Measurements from ENCODE around the gene HBG2.

HBG2 gene

GRCh38 chr11:5247472-5248192 is 6.9 kb downstream of the HBG2 start:
- no peak for FAIRE-seq

- FAIRE-seq = no peak
Observed at GRCh38 chr11:5246772-5247471, 7.7 kb downstream of the HBG2 start.

GRCh38 chr11:5245155-5245554 is 9.4 kb downstream of the HBG2 start:
- FAIRE-seq = no peak

- FAIRE-seq = no peak
Observed at GRCh38 chr11:5243816-5244180, 10.8 kb downstream of the HBG2 start.

GRCh38 chr11:5242933-5243815 is 11.4 kb downstream of the HBG2 start:
- FAIRE-seq = no peak

GRCh38 chr11:5242208-5242607 is 12.4 kb downstream of the HBG2 start:
- FAIRE-seq = no peak

- FAIRE-seq = no peak
Observed at GRCh38 chr11:5241458-5241857, 13.1 kb downstream of the HBG2 start.

GRCh38 chr11:5240458-5240857 is 14.1 kb downstream of the HBG2 start:
- FAIRE-seq = no peak

- FAIRE-seq = no peak
Observed at GRCh38 chr11:5240056-5240455, 14.5 kb downstream of the HBG2 start.

GRCh38 chr11:5239046-5239445 is 15.5 kb downstream of the HBG2 start:
- FAIRE-seq = no peak

- FAIRE-seq = no peak
Observed at GRCh38 chr11:5238486-5238885, 16.1 kb downstream of the HBG2 start.

- FAIRE-seq = no peak
Observed at GRCh38 chr11:5237420-5237819, 17.2 kb downstream of the HBG2 start.

- no peak for FAIRE-seq
Observed at GRCh38 chr11:5235364-5236095, 19.1 kb downstream of the HBG2 start.

GRCh38 chr11:5234381-5234834 is 20.2 kb downstream of the HBG2 start, which contains the start of gene HBD:
Gene HBD, minus strand, starts transcription at chr11:5234483. Its CDS starts 50 bp downstream, at chr11:5234433.
- FAIRE-seq = no peak

- no peak for FAIRE-seq
Observed at GRCh38 chr11:5233307-5233706, 21.3 kb downstream of the HBG2 start.

- FAIRE-seq = no peak
Observed at GRCh38 chr11:5232821-5233220, 21.8 kb downstream of the HBG2 start.

- FAIRE-seq = no peak
Observed at GRCh38 chr11:5232176-5232575, 22.4 kb downstream of the HBG2 start.

- no peak for FAIRE-seq
Observed at GRCh38 chr11:5231111-5231510, 23.5 kb downstream of the HBG2 start.

GRCh38 chr11:5230266-5230665 is 24.3 kb downstream of the HBG2 start:
- FAIRE-seq = no peak

- no peak for FAIRE-seq
Observed at GRCh38 chr11:5229796-5230195, 24.8 kb downstream of the HBG2 start.

- no peak for FAIRE-seq
Observed at GRCh38 chr11:5229356-5229755, 25.2 kb downstream of the HBG2 start.

- FAIRE-seq = no peak
Observed at GRCh38 chr11:5228124-5228523, 26.5 kb downstream of the HBG2 start.

GRCh38 chr11:5227681-5228080 is 26.9 kb downstream of the HBG2 start:
- FAIRE-seq = no peak

Measured in G401.6 (cell line).